CD14-positive monocyte (primary cell): ENCODE results near the gene PSD4. TPM values are rescaled to one million over a fixed set of nuclear protein-coding genes. Genes with fewer than 3 reads are reported as not detected.

Source experiments
- DNase-seq, 3 donors: peaks; one replicate each; pipeline ENCODE4 v3.0.0-alpha.2; 2011 to 2022
- H2AFZ ChIP-seq: 2 replicates; pipeline ENCODE4 v1.6.0; 2012; ENCODE audit warnings: mild to moderate bottlenecking, low read depth, low read length, inconsistent platforms; ENCODE audit not compliant: insufficient read depth, poor library complexity, severe bottlenecking
- H3K27ac ChIP-seq, 2 donors: 1 replicate in 1 of 2; 2 replicates in 1 of 2; pipeline ENCODE4 v1.5.1; 2012 to 2013; ENCODE audit warnings: low read length in 2 of 2, control low read depth in 1 of 2, inconsistent platforms in 1 of 2, low read depth in 1 of 2, mild to moderate bottlenecking in 1 of 2
- H3K27me3 ChIP-seq, 2 donors: one replicate each; pipeline versions ENCODE4 v1.6.0 to v1.6.1; 2011 to 2013; ENCODE audit warnings: low read length in 2 of 2; ENCODE audit not compliant: control insufficient read depth in 2 of 2, insufficient read depth in 2 of 2
- H3K36me3 ChIP-seq, 2 donors: replicated peaks in 1 of 2; 1 replicate in 1 of 2; 2 replicates in 1 of 2; pipeline versions ENCODE4 v1.5.1 to v1.6.1; 2012 to 2013; ENCODE audit warnings: low read length in 2 of 2, control low read depth in 1 of 2, inconsistent platforms in 1 of 2, mild to moderate bottlenecking in 1 of 2; ENCODE audit not compliant: insufficient read depth in 2 of 2, control insufficient read depth in 1 of 2
- H3K4me1 ChIP-seq, 2 donors: 1 replicate in 1 of 2; 2 replicates in 1 of 2; pipeline versions ENCODE4 v1.5.1 to v1.6.1; 2012 to 2013; ENCODE audit warnings: low read length in 2 of 2, control low read depth in 1 of 2, inconsistent platforms in 1 of 2, mild to moderate bottlenecking in 1 of 2, moderate library complexity in 1 of 2; ENCODE audit not compliant: insufficient read depth in 2 of 2, control insufficient read depth in 1 of 2
- H3K4me2 ChIP-seq: replicated peaks from 2 replicates; pipeline ENCODE3; 2012; ENCODE audit warnings: low read length, moderate library complexity, mild to moderate bottlenecking; ENCODE audit not compliant: poor library complexity, severe bottlenecking; ENCODE audit errors: extremely low read depth
- H3K4me3 ChIP-seq, 3 experiments: fragments of 200-600 bp in 1 of 3; sonication (generic) in 1 of 3; replicated peaks in 1 of 3; 1 replicate in 2 of 3; 2 replicates in 1 of 3; pipeline ENCODE4 v1.5.1; 2011 to 2013; ENCODE audit warnings: low read length in 3 of 3, mild to moderate bottlenecking in 3 of 3, control low read depth in 2 of 3, low read depth in 2 of 3, inconsistent platforms in 1 of 3, moderate library complexity in 1 of 3
- H3K79me2 ChIP-seq: 2 replicates; pipeline ENCODE4 v1.6.0; 2012; ENCODE audit warnings: mild to moderate bottlenecking, control low read depth, inconsistent platforms, low read length, moderate library complexity; ENCODE audit not compliant: insufficient read depth
- H3K9ac ChIP-seq: 2 replicates; pipeline ENCODE4 v1.6.0; 2017; ENCODE audit warnings: low read length, mild to moderate bottlenecking; ENCODE audit not compliant: insufficient read depth, poor library complexity, severe bottlenecking
- H3K9me3 ChIP-seq, 2 donors: replicated peaks in 1 of 2; 1 replicate in 1 of 2; 2 replicates in 1 of 2; pipeline versions ENCODE4 v1.5.1 to v1.6.1; 2012 to 2013; ENCODE audit warnings: low read length in 2 of 2, control low read depth in 1 of 2; ENCODE audit not compliant: control insufficient read depth in 1 of 2, insufficient read depth in 1 of 2
- H4K20me1 ChIP-seq: 2 replicates; pipeline ENCODE4 v1.6.0; 2012; ENCODE audit warnings: mild to moderate bottlenecking, low read length, control low read depth, moderate library complexity; ENCODE audit not compliant: insufficient read depth
- H3K27ac Mint-ChIP-seq, 7 donors: one replicate each; pipeline ENCODE4 v1.8.0; 2020; ENCODE audit warnings: mild to moderate bottlenecking in 7 of 7, mixed read lengths in 7 of 7, moderate library complexity in 6 of 7, inconsistent platforms in 2 of 7
- H3K27me3 Mint-ChIP-seq, 3 donors: one replicate each; pipeline ENCODE4 v1.8.0; 2021 to 2022; ENCODE audit warnings: low read depth in 3 of 3, mild to moderate bottlenecking in 3 of 3, mixed read lengths in 3 of 3, moderate library complexity in 3 of 3, inconsistent platforms in 1 of 3
- H3K36me3 Mint-ChIP-seq, 2 donors: one replicate each; pipeline ENCODE4 v1.8.0; 2020; ENCODE audit warnings: mixed read lengths in 2 of 2, inconsistent platforms in 1 of 2, mild to moderate bottlenecking in 1 of 2
- H3K4me1 Mint-ChIP-seq: one replicate; pipeline ENCODE4 v1.8.0; 2020; ENCODE audit warnings: mild to moderate bottlenecking, mixed read lengths
- H3K4me3 Mint-ChIP-seq, 2 donors: one replicate each; pipeline ENCODE4 v1.8.0; 2020; ENCODE audit warnings: mild to moderate bottlenecking in 2 of 2, mixed read lengths in 2 of 2, moderate library complexity in 1 of 2
- H3K9me3 Mint-ChIP-seq, 7 donors: one replicate each; pipeline ENCODE4 v1.8.0; 2020 to 2022; ENCODE audit warnings: mixed read lengths in 7 of 7, mild to moderate bottlenecking in 6 of 7, moderate library complexity in 6 of 7, inconsistent platforms in 2 of 7
- WGBS: methylation state at CpG from one replicate; pipeline ENCODE4 v1.1.5; 2013; ENCODE audit warnings: missing lambda C conversion rate; ENCODE audit not compliant: insufficient coverage; 5-methylcytosine and 5-hydroxymethylcytosine counted together
- intact Hi-C, 2 donors: fragments of 100-400 bp; cut with micrococcal nuclease; formaldehyde crosslinking; loops; one replicate each; pipeline versions ENCODE4 v1.15.0 to v1.15.1; 2023
- polyA plus RNA-seq, 3 donors: library from polyadenylated mRNA; depleted of rRNA in 1 of 3; unstranded in 2 of 3; stranded (reverse) in 1 of 3; fragments of 300-500 nt in 2 of 3; fragments of >200 nt in 1 of 3; fragmentation: Illumina TruSeq in 2 of 3; gene quantifications; 1 replicate in 2 of 3; 2 replicates in 1 of 3; pipeline ENCODE4 v1.2.3, GENCODE V29; 2012 to 2021
- TF ChIP-seq, protein P1 (sequence below): fragments of 200-600 bp; IDR thresholded peaks from one replicate; pipeline ENCODE4 v1.8.0; 2022; ENCODE audit warnings: antibody characterized with exemption, mild to moderate bottlenecking

PSD4 gene
- polyA plus RNA-seq, 3 donors: 11.0 to 47.0 (median 18.2) TPM

DNA sequence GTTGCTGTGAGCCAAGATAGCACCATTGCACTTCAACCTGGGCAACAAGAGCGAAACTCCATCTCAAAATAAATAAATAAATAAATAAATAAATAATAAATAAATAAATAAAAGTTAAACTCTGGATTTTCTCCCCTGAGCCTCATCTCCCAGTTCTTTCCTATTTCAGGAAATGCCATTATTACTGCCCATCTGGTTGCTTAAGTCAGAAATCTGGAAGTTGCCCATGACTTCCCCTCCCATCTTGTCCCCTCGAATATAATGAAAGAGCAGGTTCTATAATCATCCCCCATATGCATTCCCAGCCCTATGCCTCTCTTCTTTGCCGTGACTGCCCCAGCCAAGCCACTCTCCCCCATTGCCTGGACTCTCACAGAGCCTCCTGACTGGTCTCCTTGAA is 4.2 kb upstream of the PSD4 start:
- peak overlapping the region in 2 of 7 donors; percentile 3 to 5 for H3K27ac Mint-ChIP-seq
- H3K36me3 Mint-ChIP-seq: no peaks in the 10 kb centered on the region
- H3K4me3 Mint-ChIP-seq: no peak overlapping the region
- H3K4me3 ChIP-seq: no peak overlapping the region
- no peaks in the 10 kb centered on the region for H3K27me3 ChIP-seq
- H3K27me3 Mint-ChIP-seq: peaks cover 0 to 1% (median 0%) of the 10 kb centered on the region in 3 donors
- no peak overlapping the region for H3K9ac ChIP-seq
- peaks cover 8% of the 10 kb centered on the region for H3K79me2 ChIP-seq
- intact Hi-C loops: no loop called here
- H3K9me3 ChIP-seq: no peaks in the 10 kb centered on the region
- TF ChIP-seq, protein P1, sequence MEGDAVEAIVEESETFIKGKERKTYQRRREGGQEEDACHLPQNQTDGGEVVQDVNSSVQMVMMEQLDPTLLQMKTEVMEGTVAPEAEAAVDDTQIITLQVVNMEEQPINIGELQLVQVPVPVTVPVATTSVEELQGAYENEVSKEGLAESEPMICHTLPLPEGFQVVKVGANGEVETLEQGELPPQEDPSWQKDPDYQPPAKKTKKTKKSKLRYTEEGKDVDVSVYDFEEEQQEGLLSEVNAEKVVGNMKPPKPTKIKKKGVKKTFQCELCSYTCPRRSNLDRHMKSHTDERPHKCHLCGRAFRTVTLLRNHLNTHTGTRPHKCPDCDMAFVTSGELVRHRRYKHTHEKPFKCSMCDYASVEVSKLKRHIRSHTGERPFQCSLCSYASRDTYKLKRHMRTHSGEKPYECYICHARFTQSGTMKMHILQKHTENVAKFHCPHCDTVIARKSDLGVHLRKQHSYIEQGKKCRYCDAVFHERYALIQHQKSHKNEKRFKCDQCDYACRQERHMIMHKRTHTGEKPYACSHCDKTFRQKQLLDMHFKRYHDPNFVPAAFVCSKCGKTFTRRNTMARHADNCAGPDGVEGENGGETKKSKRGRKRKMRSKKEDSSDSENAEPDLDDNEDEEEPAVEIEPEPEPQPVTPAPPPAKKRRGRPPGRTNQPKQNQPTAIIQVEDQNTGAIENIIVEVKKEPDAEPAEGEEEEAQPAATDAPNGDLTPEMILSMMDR: no peak
- 54% methylated on average over 2 of the region's 3 CpGs for WGBS
- no peak overlapping the region for H2AFZ ChIP-seq
- H4K20me1 ChIP-seq: peaks cover 1% of the 10 kb centered on the region
- peaks cover 50% of the 10 kb centered on the region for H3K4me1 Mint-ChIP-seq
- DNase-seq: peak in 1 of 3 donors; percentile 31
- peaks cover 44 to 51% of the 10 kb centered on the region in 2 donors for H3K4me1 ChIP-seq
- H3K27ac ChIP-seq: no peak overlapping the region
- H3K36me3 ChIP-seq: no peaks in the 10 kb centered on the region
- H3K9me3 Mint-ChIP-seq: peaks cover 0 to 1% (median 0%) of the 10 kb centered on the region in 7 donors
- no peak overlapping the region for H3K4me2 ChIP-seq

DNA sequence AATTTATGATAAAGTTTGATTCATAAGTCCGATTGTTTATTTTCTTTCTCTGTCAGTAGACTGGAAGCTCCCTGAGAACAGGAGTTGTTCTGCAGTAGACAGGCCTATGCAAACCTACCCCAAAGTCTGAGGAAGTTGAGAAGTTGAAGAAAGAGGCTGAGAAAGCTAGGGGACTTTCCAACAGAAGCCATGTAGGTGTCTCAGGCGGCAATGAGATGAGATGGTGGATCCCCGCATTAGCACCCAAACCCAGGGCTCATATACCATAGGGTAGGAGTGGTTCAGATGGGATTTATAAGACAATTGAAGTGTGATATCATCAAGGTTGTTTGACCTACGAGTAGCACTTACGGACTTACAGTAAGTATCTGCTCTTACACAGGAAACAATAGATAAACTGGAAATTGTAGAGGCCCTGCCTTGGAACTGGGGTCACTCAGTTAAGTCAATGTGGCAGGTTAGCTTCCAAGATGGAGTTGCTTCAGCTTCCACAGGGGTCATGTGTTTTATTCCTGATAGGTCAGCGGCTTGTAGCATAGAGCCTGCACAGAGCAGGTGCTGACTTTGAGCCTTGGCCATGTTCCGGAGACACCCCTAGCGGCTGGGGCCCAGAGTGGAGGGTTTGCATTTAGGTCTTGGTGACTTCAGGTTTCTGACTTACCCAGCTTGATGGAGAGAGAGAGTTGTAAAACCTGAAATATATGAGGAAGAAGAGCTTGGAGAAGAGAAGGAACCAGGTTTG is 2.3 kb upstream of the PSD4 start:
- 98% methylated on average over 5 of the region's 8 CpGs for WGBS
- peaks cover 63 to 70% of the 10 kb centered on the region in 2 donors for H3K4me1 ChIP-seq
- H3K36me3 Mint-ChIP-seq: peaks cover 2 to 3% of the 10 kb centered on the region in 2 donors
- no peak for DNase-seq
- no peak overlapping the region for H3K27ac ChIP-seq
- no peak overlapping the region for H3K4me3 Mint-ChIP-seq
- peaks cover 20% of the 10 kb centered on the region for H4K20me1 ChIP-seq
- intact Hi-C loops: no loop called here
- no peak overlapping the region for H3K9ac ChIP-seq
- no peaks in the 10 kb centered on the region for H3K27me3 ChIP-seq
- H3K27me3 Mint-ChIP-seq: no peaks in the 10 kb centered on the region
- H3K9me3 ChIP-seq: no peaks in the 10 kb centered on the region
- H3K4me1 Mint-ChIP-seq: peaks cover 69% of the 10 kb centered on the region
- H3K27ac Mint-ChIP-seq: peak overlapping the region in 2 of 7 donors; percentile 38 to 54
- H3K36me3 ChIP-seq: no peaks in the 10 kb centered on the region
- H3K79me2 ChIP-seq: peaks cover 27% of the 10 kb centered on the region
- H3K9me3 Mint-ChIP-seq: peaks cover 0 to 1% (median 0%) of the 10 kb centered on the region in 7 donors
- H3K4me2 ChIP-seq: no peak overlapping the region
- TF ChIP-seq, protein P1: no peak
- no peak overlapping the region for H3K4me3 ChIP-seq
- no peak overlapping the region for H2AFZ ChIP-seq
